Measurements from ENCODE around the gene CA10. TPM values are rescaled to one million over a fixed set of nuclear protein-coding genes. Genes with fewer than 3 reads are reported as not detected.

Gene CA10
- polyA plus RNA-seq, 1 donor (not counting 4 experiments of a cell fraction or from before 2014, with no cell fraction given), result 2.9 TPM

GRCh38 chr17:51888816-51889215 is 269.7 kb downstream of the CA10 start:
- FAIRE-seq, result no peak
- no peak overlapping the region for H2AFZ ChIP-seq (ENCODE audit: control insufficient read depth, low read length)
- H3K9ac ChIP-seq (ENCODE audit: control insufficient read depth, extremely low read depth, insufficient read depth, low read length), result no peak overlapping the region
- no peaks in the 10 kb centered on the region for H3K9me1 ChIP-seq (ENCODE audit: control insufficient read depth, extremely low read depth, insufficient read depth, low read length)
- no peak for DNase-seq (ENCODE audit: low read depth, low spot score)
- H4K20me1 ChIP-seq (ENCODE audit: control insufficient read depth, extremely low read depth, insufficient read depth, low read length), result no peaks in the 10 kb centered on the region
- H3K27ac ChIP-seq (ENCODE audit: control insufficient read depth, insufficient read depth, low read length), result no peak overlapping the region
- no peaks in the 10 kb centered on the region for H3K4me1 ChIP-seq (ENCODE audit: control insufficient read depth, extremely low read depth, insufficient read depth, low read length)
- no peak for TF ChIP-seq CTCF (optimal IDR thresholded peaks at IDR 0.05 in 1 of 3, IDR thresholded peaks at IDR 0.05 in 1 of 3, conservative IDR thresholded peaks at IDR 0.05 in 1 of 3; ENCODE audit: extremely low read depth in 1 of 3, insufficient read depth in 2 of 3, low read length in 3 of 3)
- no peak for TF ChIP-seq EZH2 (IDR thresholded peaks at IDR 0.05; ENCODE audit: low read length)
- no peaks in the 10 kb centered on the region for H3K27me3 ChIP-seq (ENCODE audit: control insufficient read depth, extremely low read depth, insufficient read depth, low read length)
- no peak overlapping the region for H3K4me3 ChIP-seq (ENCODE audit: control insufficient read depth in 2 of 3, extremely low read depth in 1 of 3, insufficient read depth in 2 of 3, low read depth in 1 of 3, low read length in 3 of 3)
- dilution Hi-C loops (cut with MboI; ENCODE audit: extremely low pct_ligation_motif_present, low sequenced_read_pairs), result no loop called here
- no peaks in the 10 kb centered on the region for H3K36me3 ChIP-seq (ENCODE audit: control insufficient read depth in 2 of 2, extremely low read depth in 1 of 2, insufficient read depth in 2 of 2, low read length in 2 of 2)
- no peak overlapping the region for H3K4me2 ChIP-seq (ENCODE audit: control insufficient read depth, extremely low read depth, insufficient read depth, low read depth, low read length)
- H3K9me3 ChIP-seq (ENCODE audit: control insufficient read depth, low read depth, low read length), result no peaks in the 10 kb centered on the region
- H3K79me2 ChIP-seq (ENCODE audit: control insufficient read depth, insufficient read depth, low read length), result no peaks in the 10 kb centered on the region

- Histone ChIP-seq H2AFZ (ENCODE audit: control insufficient read depth, low read length) (no peak overlapping the region), H3K9me1 (ENCODE audit: control insufficient read depth, extremely low read depth, insufficient read depth, low read length) (no peaks in the 10 kb centered on the region), H3K79me2 (ENCODE audit: control insufficient read depth, insufficient read depth, low read length) (no peaks in the 10 kb centered on the region), H3K27ac (ENCODE audit: control insufficient read depth, insufficient read depth, low read length) (no peak overlapping the region), H3K4me3 (ENCODE audit: control insufficient read depth in 2 of 3, extremely low read depth in 1 of 3, insufficient read depth in 2 of 3, low read depth in 1 of 3, low read length in 3 of 3) (no peak overlapping the region), H3K9ac (ENCODE audit: control insufficient read depth, extremely low read depth, insufficient read depth, low read length) (no peak overlapping the region), H4K20me1 (ENCODE audit: control insufficient read depth, extremely low read depth, insufficient read depth, low read length) (no peaks in the 10 kb centered on the region), H3K27me3 (ENCODE audit: control insufficient read depth, extremely low read depth, insufficient read depth, low read length) (no peaks in the 10 kb centered on the region), H3K4me2 (ENCODE audit: control insufficient read depth, extremely low read depth, insufficient read depth, low read depth, low read length) (no peak overlapping the region), H3K36me3 (ENCODE audit: control insufficient read depth in 2 of 2, extremely low read depth in 1 of 2, insufficient read depth in 2 of 2, low read length in 2 of 2) (no peaks in the 10 kb centered on the region), H3K4me1 (ENCODE audit: control insufficient read depth, extremely low read depth, insufficient read depth, low read length) (no peaks in the 10 kb centered on the region), H3K9me3 (ENCODE audit: control insufficient read depth, low read depth, low read length) (no peaks in the 10 kb centered on the region)
- dilution Hi-C loops (cut with MboI; ENCODE audit: extremely low pct_ligation_motif_present, low sequenced_read_pairs), result no loop called here
- TF ChIP-seq CTCF (optimal IDR thresholded peaks at IDR 0.05 in 1 of 3, IDR thresholded peaks at IDR 0.05 in 1 of 3, conservative IDR thresholded peaks at IDR 0.05 in 1 of 3; ENCODE audit: extremely low read depth in 1 of 3, insufficient read depth in 2 of 3, low read length in 3 of 3), result no peak
- no peak for TF ChIP-seq EZH2 (IDR thresholded peaks at IDR 0.05; ENCODE audit: low read length)
- no peak for FAIRE-seq
- DNase-seq (ENCODE audit: low read depth, low spot score), result no peak
These were observed 281.5 kb downstream of the CA10 start for GRCh38 chr17:51876986-51877385.

All from keratinocyte (primary cell).